GM12892 (cell line): ENCODE data around the gene CDK9.

Experiments used
- POLR2A ChIP-seq: IDR thresholded peaks from 2 replicates; pipeline ENCODE4 v1.6.1; 2011; ENCODE audit warnings: low read depth, low read length, control low read depth
- POLR2AphosphoS5 ChIP-seq: IDR thresholded peaks from 2 replicates; pipeline ENCODE4 v1.6.1; 2011; ENCODE audit warnings: low read depth, low read length, control low read depth
- TAF1 ChIP-seq: IDR thresholded peaks from 2 replicates; pipeline ENCODE4 v1.6.1; 2011; ENCODE audit warnings: low read depth, mild to moderate bottlenecking, control low read depth, low read length, borderline replicate concordance

- no peak for TF ChIP-seq POLR2A
- no peak for TF ChIP-seq POLR2AphosphoS5
- no peak for TF ChIP-seq TAF1
These were observed 21.9 kb upstream of the CDK9 start for GRCh38 chr9:127763918-127764384.
